Osteoblast (primary cell): ENCODE data around the gene UST. TPM values are rescaled to one million over a fixed set of nuclear protein-coding genes. Genes with fewer than 3 reads are reported as not detected.

Experiments used
- DNase-seq: peaks from one replicate; pipeline ENCODE4 v3.0.0; 2011; ENCODE audit warnings: low spot score, mixed read lengths; ENCODE audit not compliant: insufficient read length; ENCODE audit errors: missing footprints
- H2AFZ ChIP-seq: 2 replicates; pipeline ENCODE4 v1.6.0; 2011; ENCODE audit warnings: mild to moderate bottlenecking, low read length
- H3K27ac ChIP-seq: 2 replicates; pipeline ENCODE4 v1.5.1; 2011; ENCODE audit warnings: mild to moderate bottlenecking, low read depth, low read length, moderate library complexity
- H3K27me3 ChIP-seq: 2 replicates; pipeline ENCODE4 v1.6.0; 2012; ENCODE audit warnings: mild to moderate bottlenecking, control low read depth, inconsistent platforms, low read length, moderate library complexity; ENCODE audit not compliant: insufficient read depth
- H3K36me3 ChIP-seq: 2 replicates; pipeline ENCODE4 v1.5.1; 2011; ENCODE audit warnings: mild to moderate bottlenecking, low read length, control low read depth, moderate library complexity; ENCODE audit not compliant: insufficient read depth
- H3K4me1 ChIP-seq: 2 replicates; pipeline ENCODE4 v1.5.1; 2011; ENCODE audit warnings: mild to moderate bottlenecking, low read length, control low read depth, moderate library complexity; ENCODE audit not compliant: insufficient read depth
- H3K4me2 ChIP-seq: 2 replicates; pipeline ENCODE4 v1.6.0; 2011; ENCODE audit warnings: mild to moderate bottlenecking, low read length; ENCODE audit not compliant: insufficient read depth
- H3K4me3 ChIP-seq: fragments of 200-600 bp; sonication (generic); 3 replicates; pipeline ENCODE4 v1.5.1; 2012; ENCODE audit warnings: mild to moderate bottlenecking, low read length, inconsistent platforms; ENCODE audit not compliant: insufficient read depth
- H3K79me2 ChIP-seq: 2 replicates; pipeline ENCODE4 v1.6.0; 2012; ENCODE audit warnings: mild to moderate bottlenecking, low read length, control low read depth, inconsistent platforms; ENCODE audit not compliant: insufficient read depth
- H3K9me3 ChIP-seq: 2 replicates; pipeline ENCODE4 v1.5.1; 2011; ENCODE audit warnings: low read depth, low read length, control low read depth
- H4K20me1 ChIP-seq: 2 replicates; pipeline ENCODE4 v1.6.0; 2012; ENCODE audit warnings: mild to moderate bottlenecking, low read length, control low read depth; ENCODE audit not compliant: insufficient read depth
- CTCF ChIP-seq: IDR thresholded peaks from 2 replicates; pipeline ENCODE4 v1.5.1; 2011; ENCODE audit warnings: mild to moderate bottlenecking, low read depth, low read length, moderate library complexity; ENCODE audit errors: extremely low read depth
- total RNA-seq: library from RNA; depleted of rRNA; stranded (reverse); fragments of >200 nt; gene quantifications from 2 replicates; pipeline ENCODE4 v1.2.3, GENCODE V29; 2012

The UST gene
- total RNA-seq, 1 donor: 18.1 TPM

DNA sequence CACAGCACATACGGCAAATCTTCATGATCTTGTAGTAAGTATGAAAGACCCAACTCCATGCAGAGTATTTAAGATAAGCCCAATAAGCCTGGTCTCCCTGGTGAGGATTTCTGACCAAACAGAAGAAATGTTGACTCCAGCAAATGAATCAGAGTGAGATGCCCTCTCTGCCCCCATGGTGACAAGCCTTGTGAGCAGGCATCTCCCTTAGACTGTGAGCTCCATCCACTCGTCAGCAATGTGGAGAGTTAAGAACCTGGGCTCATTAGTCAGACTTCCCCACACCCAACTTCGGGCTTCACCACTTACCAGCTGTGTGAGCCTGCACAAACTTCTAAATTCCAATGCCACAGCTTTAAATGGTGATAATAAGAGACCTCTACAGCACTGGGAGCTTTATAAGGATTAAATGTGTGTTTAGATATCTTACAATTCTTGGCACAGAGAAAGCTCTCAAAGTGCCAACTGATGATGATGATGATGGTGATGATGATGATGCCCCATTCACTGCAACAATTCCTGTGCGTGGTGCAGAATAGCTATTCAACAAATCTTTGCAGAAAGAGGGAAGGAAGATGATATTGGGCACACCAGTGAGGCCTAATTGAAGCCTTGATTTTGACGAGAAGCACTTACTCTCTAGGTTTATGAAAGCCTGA lies 317.3 kb downstream of the UST start:
- no peak overlapping the region for H3K4me2 ChIP-seq
- no peak overlapping the region for H3K27ac ChIP-seq
- peaks cover 28% of the 10 kb centered on the region for H3K4me1 ChIP-seq
- H3K4me3 ChIP-seq: no peak overlapping the region
- TF ChIP-seq CTCF: no peak
- no peaks in the 10 kb centered on the region for H3K36me3 ChIP-seq
- DNase-seq: peak; percentile 27
- H3K27me3 ChIP-seq: no peaks in the 10 kb centered on the region
- no peak overlapping the region for H2AFZ ChIP-seq
- H3K79me2 ChIP-seq: no peaks in the 10 kb centered on the region
- H4K20me1 ChIP-seq: no peaks in the 10 kb centered on the region
- H3K9me3 ChIP-seq: no peaks in the 10 kb centered on the region

GRCh38 chr6:149064660-149065015 lies 317.8 kb downstream of the UST start:
- Histone ChIP-seq H3K27ac (no peak overlapping the region), H3K36me3 (no peaks in the 10 kb centered on the region), H3K79me2 (no peaks in the 10 kb centered on the region), H3K4me3 (no peak overlapping the region), H4K20me1 (no peaks in the 10 kb centered on the region), H3K4me2 (no peak overlapping the region), H2AFZ (no peak overlapping the region), H3K9me3 (no peaks in the 10 kb centered on the region), H3K4me1 (peaks cover 23% of the 10 kb centered on the region), H3K27me3 (no peaks in the 10 kb centered on the region)
- no peak for DNase-seq
- no peak for TF ChIP-seq CTCF

- Histone ChIP-seq H3K27me3 (no peaks in the 10 kb centered on the region), H2AFZ (no peak overlapping the region), H3K4me3 (no peak overlapping the region), H3K9me3 (no peaks in the 10 kb centered on the region), H3K4me1 (peaks cover 20% of the 10 kb centered on the region), H3K4me2 (no peak overlapping the region), H3K79me2 (no peaks in the 10 kb centered on the region), H4K20me1 (no peaks in the 10 kb centered on the region), H3K36me3 (no peaks in the 10 kb centered on the region), H3K27ac (no peak overlapping the region)
- DNase-seq: peak; percentile 62
- TF ChIP-seq CTCF: no peak
Observed at GRCh38 chr6:149065121-149065520, 318.3 kb downstream of the UST start.

DNA sequence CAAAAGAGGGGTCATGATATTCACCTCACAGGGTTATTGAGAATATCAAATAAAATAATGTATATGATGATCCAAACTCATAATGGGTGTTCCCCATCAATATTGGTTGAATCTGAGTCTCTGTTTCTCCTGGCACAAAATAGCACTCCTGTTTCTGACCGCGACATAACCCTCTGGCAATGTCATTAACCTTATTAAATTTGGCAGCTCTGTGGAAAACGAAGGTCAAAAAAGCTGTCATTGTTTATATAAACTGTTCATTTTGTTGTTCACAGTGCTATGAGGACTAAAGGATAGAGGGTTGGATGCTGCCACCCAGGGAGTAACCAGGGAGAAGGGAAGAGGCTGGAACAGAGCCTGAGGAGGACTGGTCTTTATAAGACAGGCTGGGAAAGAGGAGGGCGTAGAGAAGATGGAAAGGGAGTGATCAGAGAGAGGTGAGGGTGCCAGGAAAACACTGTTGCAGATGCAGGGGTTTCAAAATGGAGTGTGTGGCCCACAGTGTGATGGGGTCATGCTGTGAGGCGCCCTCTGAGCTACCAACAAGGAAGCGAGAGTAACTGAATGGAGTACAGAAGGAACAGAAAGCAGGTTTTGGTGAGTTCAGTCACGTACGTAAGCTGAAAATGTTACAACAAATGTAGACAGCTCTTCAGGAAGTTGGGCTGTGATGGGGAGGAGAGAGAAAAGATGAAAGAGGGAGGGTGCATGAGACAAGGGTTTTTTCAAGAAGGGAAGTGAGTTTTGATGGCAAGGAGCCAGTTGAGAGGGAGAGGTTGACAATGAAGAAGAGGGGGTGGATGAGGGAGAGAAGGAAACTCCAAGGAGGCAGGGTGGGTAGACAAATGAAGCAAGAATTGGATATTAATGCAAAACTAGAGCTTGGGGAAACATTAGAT lies 319.1 kb downstream of the UST start:
- Histone ChIP-seq H3K4me3 (no peak overlapping the region), H3K9me3 (no peaks in the 10 kb centered on the region), H3K4me2 (no peak overlapping the region), H4K20me1 (no peaks in the 10 kb centered on the region), H2AFZ (no peak overlapping the region), H3K4me1 (peaks cover 14% of the 10 kb centered on the region), H3K79me2 (no peaks in the 10 kb centered on the region), H3K27ac (no peak overlapping the region), H3K36me3 (no peaks in the 10 kb centered on the region), H3K27me3 (no peaks in the 10 kb centered on the region)
- DNase-seq: peak; percentile 25
- no peak for TF ChIP-seq CTCF
